Naive thymus-derived CD8-positive, alpha-beta T cell (primary cell): ENCODE results near the gene R3HDM2. TPM values are rescaled to one million over a fixed set of nuclear protein-coding genes. Genes with fewer than 3 reads are reported as not detected.
A peak's percentile ranks its signal among the peaks of the same experiment; 100 is the strongest.
"Not testable (repeated sequence)": the region's sequence is repeated elsewhere in the genome, so short reads cannot be mapped to it uniquely, and the experiment has no call there.

Experiments
- ATAC-seq, 2 donors: fragments of 150-1000 bp; cut with Tn5 transposase in 1 of 2; sonication (Bioruptor Pico), chemical (Tn5 transposase) in 1 of 2; 1 replicate in 1 of 2; 2 replicates in 1 of 2; pipeline ENCODE4 v1.10.0; 2021; ENCODE audit warnings: mild to moderate bottlenecking in 2 of 2, moderate library complexity in 2 of 2
- POLR2A ChIA-PET: fragments of 350-600 bp; sonication (Branson Sonifier 250); formaldehyde crosslinking; loops from one replicate; lab custom pipeline; 2021; ENCODE audit warnings: antibody characterized with exemption; lab: Charles Lee
- DNase-seq, 10 donors: peaks; one replicate each; pipeline versions ENCODE4 v3.0.0 to v3.0.0-alpha.2; 2020 to 2022
- H3K27ac Mint-ChIP-seq, 10 donors: one replicate each; pipeline ENCODE4 v1.8.0; 2020 to 2022; ENCODE audit warnings: mild to moderate bottlenecking in 10 of 10, mixed read lengths in 10 of 10, moderate library complexity in 4 of 10, inconsistent platforms in 1 of 10
- H3K27me3 Mint-ChIP-seq, 5 donors: one replicate each; pipeline ENCODE4 v1.8.0; 2021 to 2022; ENCODE audit warnings: mixed read lengths in 5 of 5
- H3K36me3 Mint-ChIP-seq, 3 donors: one replicate each; pipeline ENCODE4 v1.8.0; 2020 to 2022; ENCODE audit warnings: mixed read lengths in 3 of 3, mild to moderate bottlenecking in 2 of 3, inconsistent platforms in 1 of 3
- H3K4me1 Mint-ChIP-seq, 4 donors: one replicate each; pipeline ENCODE4 v1.8.0; 2021 to 2022; ENCODE audit warnings: mixed read lengths in 4 of 4
- H3K4me3 Mint-ChIP-seq, 10 donors: one replicate each; pipeline ENCODE4 v1.8.0; 2020 to 2022; ENCODE audit warnings: mild to moderate bottlenecking in 10 of 10, mixed read lengths in 10 of 10, moderate library complexity in 6 of 10, inconsistent platforms in 1 of 10
- H3K9me3 Mint-ChIP-seq, 9 donors: one replicate each; pipeline ENCODE4 v1.8.0; 2020 to 2022; ENCODE audit warnings: mixed read lengths in 9 of 9, mild to moderate bottlenecking in 3 of 9, inconsistent platforms in 1 of 9, moderate library complexity in 1 of 9
- polyA plus RNA-seq, 3 donors: library from polyadenylated mRNA; unstranded; fragments of 300-500 nt; fragmentation: Illumina TruSeq; gene quantifications; one replicate each; pipeline ENCODE4 v1.2.3, GENCODE V29; 2021
- total RNA-seq, 8 experiments: library from RNA in 2 of 8; stranded (reverse) in 2 of 8; gene quantifications; one replicate each; pipeline ENCODE4 v1.2.3 and lab custom pipeline; 2021 to 2026

Gene R3HDM2
- total and polyA plus RNA-seq, 5 experiments from 2014 or later: 5.4 to 115 (median 17.3) TPM

DNA sequence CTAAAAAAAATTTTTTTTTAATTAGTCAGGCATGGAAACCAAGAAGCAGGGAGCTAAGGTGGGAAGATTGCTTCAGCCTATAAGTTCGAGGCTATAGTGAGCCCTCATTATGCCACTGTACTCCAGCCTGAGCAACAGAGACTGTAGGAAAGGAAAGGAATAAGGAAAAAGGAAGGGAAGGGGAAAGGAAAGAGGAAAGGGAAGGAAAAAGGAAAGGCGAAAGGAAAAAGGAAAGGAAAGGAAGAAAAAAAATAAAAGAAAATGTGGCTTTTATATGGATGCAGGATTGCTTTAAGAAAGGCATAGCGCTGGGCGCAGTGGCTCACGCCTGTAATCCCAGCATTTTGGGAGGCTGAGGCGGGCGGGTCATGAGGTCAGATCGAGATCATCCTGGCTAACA is 70.4 kb downstream of the R3HDM2 start:
- POLR2A ChIA-PET: no interaction called here

DNA sequence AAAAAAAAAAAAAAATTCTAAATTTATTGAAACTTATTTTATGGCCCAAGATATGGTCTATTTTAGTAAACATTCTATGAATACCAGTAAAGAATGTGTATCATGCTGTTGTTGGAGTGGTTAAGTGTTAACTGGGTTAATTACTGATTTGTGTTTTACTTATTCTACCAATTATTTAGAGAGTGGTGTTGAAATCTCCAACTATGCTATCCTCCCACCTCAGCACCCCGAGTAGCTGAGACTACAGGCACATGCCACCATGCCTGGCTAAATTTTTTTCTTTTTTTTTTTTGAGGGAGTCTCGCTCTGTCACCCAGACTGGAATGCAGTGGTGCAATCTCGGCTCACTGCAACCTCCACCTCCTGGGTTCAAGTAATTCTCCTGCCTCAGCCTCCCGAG is 72.2 kb downstream of the R3HDM2 start:
- ATAC-seq (no peak), DNase-seq (no peak)
- Mint-ChIP-seq H3K27me3 (no peaks in the 10 kb centered on the region), H3K27ac (peak overlapping the region in 1 of 10 donors; percentile 52), H3K9me3 (no peaks in the 10 kb centered on the region), H3K4me1 (peaks cover 0 to 3% (median 1%) of the 10 kb centered on the region in 4 donors), H3K4me3 (no peak overlapping the region), H3K36me3 (peaks cover 0 to 48% (median 6%) of the 10 kb centered on the region in 3 donors)
- POLR2A ChIA-PET: no interaction called here

More for the DNA sequence above, 70.4 kb downstream of the R3HDM2 start:
- no peak overlapping the region for H3K4me3 Mint-ChIP-seq
- no peak overlapping the region for H3K27ac Mint-ChIP-seq
- peaks cover 0 to 49% (median 6%) of the 10 kb centered on the region in 3 donors for H3K36me3 Mint-ChIP-seq
- no peaks in the 10 kb centered on the region for H3K27me3 Mint-ChIP-seq
- H3K9me3 Mint-ChIP-seq: no peaks in the 10 kb centered on the region
- H3K4me1 Mint-ChIP-seq: peaks cover 0 to 3% (median 1%) of the 10 kb centered on the region in 4 donors
- no peak for DNase-seq
- no peak for ATAC-seq

DNA sequence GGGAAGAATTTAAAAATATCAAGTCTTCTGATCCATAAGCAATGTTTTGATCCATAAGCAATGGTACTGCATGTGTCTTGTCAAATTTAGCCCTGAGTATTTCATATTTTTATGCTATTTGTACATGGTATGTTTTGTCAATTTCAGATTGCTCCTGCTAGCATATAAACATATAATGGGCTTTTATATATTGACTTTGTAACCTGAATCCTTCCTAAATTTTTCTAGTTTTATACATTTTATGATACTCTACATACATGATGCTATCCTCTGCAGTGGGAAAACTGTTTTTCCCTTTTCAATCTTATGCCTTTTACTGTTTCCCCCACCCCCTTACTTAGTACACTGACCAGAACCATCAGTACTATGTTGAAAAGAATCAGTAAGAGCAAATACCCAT is 75.1 kb downstream of the R3HDM2 start:
- POLR2A ChIA-PET: no interaction called here
- peak overlapping the region in 2 of 10 donors; percentile 1 to 66 for H3K27ac Mint-ChIP-seq
- no peaks in the 10 kb centered on the region for H3K27me3 Mint-ChIP-seq
- H3K36me3 Mint-ChIP-seq: peaks cover 0 to 40% (median 11%) of the 10 kb centered on the region in 3 donors
- no peak overlapping the region for H3K4me3 Mint-ChIP-seq
- DNase-seq: no peak
- H3K9me3 Mint-ChIP-seq: no peaks in the 10 kb centered on the region
- no peak for ATAC-seq
- H3K4me1 Mint-ChIP-seq: peaks cover 0 to 6% (median 2%) of the 10 kb centered on the region in 4 donors

DNA sequence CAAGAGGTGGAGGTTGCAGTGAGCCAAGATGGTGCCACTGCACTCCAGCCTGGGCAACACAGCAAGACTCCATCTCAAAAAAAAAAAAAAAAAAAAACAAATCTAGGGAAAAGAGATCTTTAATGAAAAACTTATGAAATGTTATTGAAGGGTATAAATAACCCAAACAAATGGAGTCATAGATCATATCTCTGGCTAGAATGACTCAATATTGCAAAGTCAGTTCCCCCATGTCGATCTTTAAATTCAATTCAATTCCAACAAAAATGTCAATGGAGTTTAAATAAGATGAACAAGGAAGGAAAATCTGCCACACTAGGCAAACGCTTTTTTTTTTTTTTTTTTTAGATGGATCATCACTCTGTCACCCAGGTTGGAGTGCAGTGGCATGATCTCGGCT is 78.7 kb downstream of the R3HDM2 start:
- POLR2A ChIA-PET: no interaction called here
- no peak for ATAC-seq
- peaks cover 3 to 57% (median 27%) of the 10 kb centered on the region in 3 donors for H3K36me3 Mint-ChIP-seq
- H3K9me3 Mint-ChIP-seq: peaks cover 0 to 8% (median 4%) of the 10 kb centered on the region in 9 donors
- no peaks in the 10 kb centered on the region for H3K27me3 Mint-ChIP-seq
- no peak overlapping the region for H3K27ac Mint-ChIP-seq
- H3K4me1 Mint-ChIP-seq: peaks cover 0 to 3% (median under 1%) of the 10 kb centered on the region in 4 donors
- no peak overlapping the region for H3K4me3 Mint-ChIP-seq
- DNase-seq: no peak

DNA sequence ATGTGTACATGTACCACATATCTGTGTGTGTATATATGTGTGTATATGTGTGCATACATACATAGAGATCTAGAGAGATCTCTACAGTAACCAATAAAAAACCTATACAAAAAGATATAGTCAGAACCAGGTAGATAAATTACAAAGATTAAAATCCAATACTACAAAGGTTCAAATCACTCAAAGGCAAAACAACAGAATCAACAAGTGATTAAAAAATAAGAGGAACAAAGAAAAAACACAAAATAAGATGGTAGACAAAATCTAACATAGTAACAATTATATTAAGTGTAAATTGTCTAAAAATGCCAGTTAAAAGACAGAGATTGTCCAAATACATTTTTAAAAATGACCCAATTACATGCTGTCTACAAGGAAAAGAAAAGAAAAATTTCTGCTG is 83.6 kb downstream of the R3HDM2 start:
- Mint-ChIP-seq H3K27ac (no peak overlapping the region), H3K4me3 (no peak overlapping the region), H3K36me3 (peaks cover 4 to 67% (median 31%) of the 10 kb centered on the region in 3 donors), H3K27me3 (no peaks in the 10 kb centered on the region), H3K9me3 (peaks cover 0 to 9% (median 4%) of the 10 kb centered on the region in 9 donors), H3K4me1 (peaks cover 5 to 14% (median 9%) of the 10 kb centered on the region in 4 donors)
- POLR2A ChIA-PET: no interaction called here
- DNase-seq (no peak), ATAC-seq (no peak)

DNA sequence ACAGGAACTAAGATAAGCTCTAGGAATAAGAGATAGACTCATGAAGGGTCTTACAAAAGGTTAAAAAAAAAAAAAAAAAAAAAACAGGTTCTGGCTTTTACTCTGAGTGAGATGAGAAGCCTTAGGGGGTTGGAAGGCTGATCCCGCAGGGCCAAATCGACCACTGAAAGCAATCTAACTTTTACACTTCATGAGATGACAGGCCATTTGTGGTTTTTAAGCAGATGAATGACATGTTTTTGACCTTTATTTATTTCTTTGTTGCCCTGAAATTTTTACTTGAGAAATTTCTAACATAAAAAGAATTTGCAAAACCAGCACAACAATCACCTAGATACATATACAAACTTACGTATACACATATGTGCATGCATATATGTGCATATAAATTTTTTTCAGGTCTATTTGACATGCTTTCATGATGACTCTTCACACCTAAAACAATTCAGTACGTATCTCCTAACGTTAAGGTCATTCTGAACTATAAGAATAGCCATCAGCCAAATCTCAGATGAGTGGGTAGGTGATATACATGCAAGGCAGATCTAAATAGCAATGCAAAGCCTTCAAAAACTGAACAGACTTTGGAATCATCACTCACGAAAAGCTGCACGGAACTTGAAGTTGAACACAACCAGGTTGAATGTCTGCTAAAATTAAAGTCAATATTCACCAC is 87.0 kb downstream of the R3HDM2 start:
- DNase-seq (no peak), ATAC-seq (no peak)
- Mint-ChIP-seq H3K27ac (peak overlapping the region in 1 of 10 donors; percentile 20), H3K9me3 (peaks cover 0 to 9% (median 4%) of the 10 kb centered on the region in 9 donors), H3K36me3 (peaks cover 4 to 71% (median 32%) of the 10 kb centered on the region in 3 donors), H3K27me3 (no peaks in the 10 kb centered on the region), H3K4me1 (peaks cover 9 to 21% (median 15%) of the 10 kb centered on the region in 4 donors), H3K4me3 (no peak overlapping the region)
- POLR2A ChIA-PET: interaction anchor here (0.6 to 0.8 kb wide), 2 partner anchors 8 to 109 kb away, joined by 3 read pairs; no protein-coding TSS in a partner anchor

DNA sequence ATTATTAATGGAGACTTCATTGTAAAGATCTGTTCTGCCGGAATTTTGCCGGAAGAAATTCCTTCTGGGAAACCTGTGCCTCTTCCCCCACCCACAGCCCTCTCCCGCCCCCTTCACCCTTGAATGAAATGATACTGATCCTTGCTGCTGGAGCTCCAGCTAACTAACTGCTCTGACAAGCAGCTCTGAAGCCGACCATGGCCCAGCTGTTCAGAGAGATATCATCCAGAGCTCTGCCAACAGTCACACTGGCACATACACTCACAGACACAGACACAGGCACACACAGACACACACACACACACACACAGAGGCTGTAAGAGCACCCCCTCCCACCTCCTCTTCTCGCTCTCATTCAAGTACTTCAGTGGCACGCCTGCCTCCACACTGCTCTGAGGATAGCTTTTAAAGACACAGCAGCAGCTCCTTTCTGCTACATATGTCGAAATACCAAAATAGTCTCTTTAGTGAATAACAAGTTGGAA is 88.6 kb downstream of the R3HDM2 start:
- no peak for DNase-seq
- peak overlapping the region in 3 of 10 donors; percentile 35 to 74 (median 47) for H3K27ac Mint-ChIP-seq
- H3K4me1 Mint-ChIP-seq: peaks cover 9 to 21% (median 16%) of the 10 kb centered on the region in 4 donors
- H3K36me3 Mint-ChIP-seq: peaks cover 2 to 67% (median 26%) of the 10 kb centered on the region in 3 donors
- POLR2A ChIA-PET: no interaction called here
- no peak for ATAC-seq
- no peak overlapping the region for H3K4me3 Mint-ChIP-seq
- H3K9me3 Mint-ChIP-seq: peaks cover 0 to 3% (median 1%) of the 10 kb centered on the region in 9 donors
- no peaks in the 10 kb centered on the region for H3K27me3 Mint-ChIP-seq

DNA sequence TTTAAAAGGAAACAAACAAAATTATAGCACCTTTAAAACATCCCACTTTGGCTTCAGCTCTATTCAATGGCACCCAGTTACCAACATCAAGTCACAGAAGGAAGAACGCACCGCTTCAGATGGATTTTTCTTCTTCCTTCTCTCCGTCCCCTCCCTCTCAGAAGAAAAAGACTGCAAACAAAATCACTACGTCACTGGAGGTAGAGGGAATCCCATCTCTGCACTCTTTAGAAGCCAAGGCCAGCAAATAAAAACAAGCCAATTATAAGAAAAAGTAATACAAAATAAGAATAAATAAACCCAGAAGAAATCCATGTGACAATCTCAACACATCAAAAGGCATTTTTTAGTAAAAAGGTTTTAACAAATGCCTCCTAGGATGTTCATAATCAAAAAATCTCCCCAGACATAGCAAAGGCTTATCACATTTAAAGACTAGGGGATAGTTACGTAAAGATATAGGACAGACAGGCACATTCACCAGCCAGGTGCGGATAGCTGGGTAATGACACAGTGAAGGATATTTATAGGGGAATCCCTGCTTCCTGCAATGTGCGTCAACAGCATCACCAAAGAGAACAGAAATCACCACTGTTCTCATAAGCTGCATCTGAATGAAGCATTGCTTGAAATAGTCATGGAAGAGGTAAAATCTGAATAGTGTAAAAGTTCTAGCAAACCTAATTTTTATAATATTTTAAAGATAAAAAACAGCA is 89.4 kb downstream of the R3HDM2 start:
- ATAC-seq (no peak), DNase-seq (no peak)
- H3K27ac Mint-ChIP-seq: peak overlapping the region in 1 of 10 donors; percentile 20
- peaks cover 9 to 20% (median 16%) of the 10 kb centered on the region in 4 donors for H3K4me1 Mint-ChIP-seq
- H3K4me3 Mint-ChIP-seq: no peak overlapping the region
- POLR2A ChIA-PET: no interaction called here
- no peaks in the 10 kb centered on the region for H3K27me3 Mint-ChIP-seq
- peaks cover 0 to 66% (median 29%) of the 10 kb centered on the region in 3 donors for H3K36me3 Mint-ChIP-seq
- no peaks in the 10 kb centered on the region for H3K9me3 Mint-ChIP-seq

DNA sequence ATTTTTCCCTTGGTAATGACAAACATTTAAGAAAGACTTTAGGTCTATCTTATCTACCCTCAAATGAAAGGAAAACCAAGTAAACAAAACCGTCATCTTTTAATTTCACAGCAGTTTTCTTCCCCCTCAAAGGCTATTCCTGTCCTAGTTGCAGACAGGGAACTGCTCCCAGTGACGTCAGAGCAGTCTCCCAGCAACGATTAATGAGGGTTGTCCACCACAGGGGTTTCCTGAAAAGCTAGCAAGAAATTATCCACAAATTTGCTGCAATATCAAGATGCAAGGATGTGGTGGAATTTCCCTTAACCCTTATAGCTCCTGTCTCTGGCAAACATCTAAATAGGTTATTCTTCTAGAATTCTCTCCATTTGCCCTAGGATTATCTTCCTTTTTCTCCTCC is 90.7 kb downstream of the R3HDM2 start:
- no peak for ATAC-seq
- peak overlapping the region in 1 of 10 donors; percentile 5 for H3K27ac Mint-ChIP-seq
- peaks cover 0 to 2% (median 0%) of the 10 kb centered on the region in 9 donors for H3K9me3 Mint-ChIP-seq
- no peak overlapping the region for H3K4me3 Mint-ChIP-seq
- POLR2A ChIA-PET: no interaction called here
- peaks cover 9 to 19% (median 16%) of the 10 kb centered on the region in 4 donors for H3K4me1 Mint-ChIP-seq
- no peak for DNase-seq
- peaks cover 0 to 67% (median 32%) of the 10 kb centered on the region in 3 donors for H3K36me3 Mint-ChIP-seq
- H3K27me3 Mint-ChIP-seq: no peaks in the 10 kb centered on the region

DNA sequence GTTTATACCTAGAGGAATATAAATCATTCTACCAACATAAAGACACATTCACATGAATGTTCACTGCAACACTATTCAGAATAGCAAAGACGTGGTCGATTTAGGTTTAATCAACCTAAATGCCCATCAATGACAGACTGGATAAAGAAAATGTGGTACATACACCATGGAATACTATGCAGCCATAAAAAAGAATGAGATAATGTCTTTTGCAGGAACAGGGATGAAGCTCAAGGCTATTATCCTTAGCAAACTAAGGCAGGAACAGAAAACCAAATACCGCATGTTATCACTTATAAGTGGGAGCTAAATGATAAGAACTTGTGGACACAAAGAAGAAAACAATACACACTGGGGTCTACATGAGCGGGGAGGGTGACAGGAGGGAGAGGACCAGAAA is 94.5 kb downstream of the R3HDM2 start:
- Mint-ChIP-seq H3K36me3 (peaks cover under 1 to 46% (median 22%) of the 10 kb centered on the region in 3 donors), H3K4me1 (peaks cover 0 to 11% (median 9%) of the 10 kb centered on the region in 4 donors), H3K27ac (peak overlapping the region in 1 of 10 donors; percentile 63)
- not testable (repeated sequence) for H3K4me3 Mint-ChIP-seq, DNase-seq, H3K9me3 Mint-ChIP-seq, ATAC-seq, H3K27me3 Mint-ChIP-seq
- POLR2A ChIA-PET: interaction anchor here (0.6 kb wide), 1 partner anchor 951 kb away, joined by 4 read pairs; no protein-coding TSS in a partner anchor

DNA sequence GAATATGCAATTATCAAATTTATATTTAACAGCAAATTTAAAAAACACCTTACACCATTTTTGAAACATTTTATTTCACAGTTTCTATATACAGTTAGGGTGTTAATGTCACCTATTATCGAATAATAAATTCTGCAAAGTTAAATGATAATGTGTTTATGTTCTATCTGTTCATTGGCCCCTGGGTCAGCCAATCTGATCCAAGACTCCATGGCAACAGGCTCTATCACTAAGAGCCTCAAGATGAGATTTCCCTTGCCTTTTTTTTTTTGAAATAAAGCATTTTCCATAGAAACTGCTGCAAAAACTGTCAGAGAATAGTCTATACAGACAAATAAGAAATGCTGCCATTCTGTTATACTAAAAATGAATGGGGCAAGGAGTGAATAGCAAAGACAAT is 96.6 kb downstream of the R3HDM2 start:
- Mint-ChIP-seq H3K36me3 (peaks cover 4 to 51% (median 21%) of the 10 kb centered on the region in 3 donors), H3K4me3 (no peak overlapping the region), H3K9me3 (peaks cover 0 to 2% (median 0%) of the 10 kb centered on the region in 9 donors), H3K27ac (no peak overlapping the region), H3K4me1 (peaks cover 0 to 8% (median 4%) of the 10 kb centered on the region in 4 donors), H3K27me3 (no peaks in the 10 kb centered on the region)
- no peak for ATAC-seq
- POLR2A ChIA-PET: no interaction called here
- DNase-seq: no peak

DNA sequence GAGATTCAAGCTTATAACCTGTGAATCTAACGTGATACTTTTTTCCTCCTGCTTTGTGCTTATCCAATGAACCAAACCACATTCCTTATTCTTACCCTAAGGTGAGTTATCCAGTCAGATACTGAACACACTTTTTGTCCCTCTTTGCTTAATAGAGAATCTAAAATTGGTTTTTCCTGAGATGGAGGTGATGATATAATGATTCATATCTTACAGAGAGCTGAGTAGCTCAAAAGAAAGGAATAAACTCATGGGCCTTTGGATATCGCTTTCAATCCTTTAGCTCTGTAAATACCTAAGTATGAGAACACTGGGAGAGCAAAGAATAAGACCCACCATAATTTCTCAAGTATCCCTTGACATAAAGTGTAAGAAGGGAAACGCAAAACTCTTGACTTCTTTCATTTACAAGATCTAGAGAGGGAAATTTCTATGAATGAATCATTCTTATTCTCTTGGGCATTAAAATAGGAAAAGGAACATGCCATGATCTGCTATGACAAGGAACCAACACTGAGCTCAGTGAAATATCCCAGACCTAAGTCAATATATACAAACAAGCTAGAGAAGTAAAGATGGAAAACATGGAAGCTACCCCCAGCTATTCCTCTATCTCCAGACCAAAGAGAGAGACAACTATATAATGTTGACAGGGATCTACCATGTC is 98.1 kb downstream of the R3HDM2 start:
- no peak for ATAC-seq
- Mint-ChIP-seq H3K4me3 (no peak overlapping the region), H3K36me3 (peaks cover 4 to 43% (median 15%) of the 10 kb centered on the region in 3 donors), H3K27me3 (no peaks in the 10 kb centered on the region), H3K4me1 (peaks cover 0 to 8% (median 4%) of the 10 kb centered on the region in 4 donors), H3K9me3 (peaks cover 0 to 2% (median 0%) of the 10 kb centered on the region in 9 donors), H3K27ac (peak overlapping the region in 2 of 10 donors; percentile 5 to 31)
- DNase-seq: no peak
- POLR2A ChIA-PET: interaction anchor here (0.7 kb wide), 1 partner anchor 185 kb away, joined by 11 read pairs; no protein-coding TSS in a partner anchor
